ENCODE measurements around the gene IL17RD. TPM values are rescaled to one million over a fixed set of nuclear protein-coding genes. Genes with fewer than 3 reads are reported as not detected.

IL17RD gene
- polyA plus RNA-seq, 1 experiment: 1.4 TPM

DNA sequence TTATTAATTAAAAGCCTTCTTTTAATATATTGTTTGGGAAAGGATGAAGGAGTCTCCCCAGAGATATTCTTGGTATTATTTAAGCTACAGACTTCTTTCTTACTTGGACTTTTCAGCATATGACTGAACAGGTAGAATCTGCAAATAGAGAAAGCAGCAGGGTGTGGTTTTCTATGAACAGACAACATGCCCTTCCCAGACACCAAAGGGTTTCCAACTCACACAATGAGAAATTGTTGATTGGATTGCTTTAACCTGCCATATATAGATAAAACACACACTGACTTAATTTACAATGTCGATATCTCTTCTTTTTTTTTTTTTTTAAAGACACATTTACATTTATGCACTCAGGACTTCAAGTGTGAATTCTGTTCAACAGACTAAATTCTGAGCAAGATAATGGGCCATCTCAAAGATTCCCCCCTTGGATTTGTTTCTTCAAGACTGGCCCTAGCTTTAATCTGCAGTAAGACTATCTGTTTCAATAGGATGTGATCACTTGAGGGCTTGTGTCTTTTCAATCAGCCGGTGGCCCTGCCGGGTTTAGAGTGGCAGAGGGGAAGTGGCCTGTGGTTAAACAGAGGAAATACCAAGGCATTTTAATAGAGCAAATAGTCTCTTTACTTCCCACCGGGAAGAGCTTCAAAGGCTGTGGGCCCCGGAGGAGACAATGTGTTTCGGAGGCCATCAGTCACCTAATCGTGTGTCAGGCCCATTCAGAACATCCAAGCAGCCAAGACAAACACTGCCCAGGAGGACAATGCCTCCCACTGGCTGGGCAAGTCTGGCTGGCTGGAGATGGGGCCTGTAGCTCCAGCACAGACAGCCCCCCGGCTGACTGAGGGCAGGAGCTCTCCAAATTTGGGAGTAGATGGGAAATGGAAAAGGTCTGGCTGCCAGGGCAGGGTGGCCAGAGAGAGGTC, 6.1 kb downstream of the IL17RD start:
- Histone ChIP-seq H3K27me3 (ENCODE audit: control insufficient read depth, insufficient read depth, low read length) (peaks cover 37% of the 10 kb centered on the region), H3K27ac (ENCODE audit: low read depth, low read length) (no peak overlapping the region), H3K4me3 (ENCODE audit: low read depth, low read length) (no peak overlapping the region), H3K9me3 (ENCODE audit: control insufficient read depth, insufficient read depth, low read length) (no peaks in the 10 kb centered on the region)
- TF ChIP-seq, protein P1, sequence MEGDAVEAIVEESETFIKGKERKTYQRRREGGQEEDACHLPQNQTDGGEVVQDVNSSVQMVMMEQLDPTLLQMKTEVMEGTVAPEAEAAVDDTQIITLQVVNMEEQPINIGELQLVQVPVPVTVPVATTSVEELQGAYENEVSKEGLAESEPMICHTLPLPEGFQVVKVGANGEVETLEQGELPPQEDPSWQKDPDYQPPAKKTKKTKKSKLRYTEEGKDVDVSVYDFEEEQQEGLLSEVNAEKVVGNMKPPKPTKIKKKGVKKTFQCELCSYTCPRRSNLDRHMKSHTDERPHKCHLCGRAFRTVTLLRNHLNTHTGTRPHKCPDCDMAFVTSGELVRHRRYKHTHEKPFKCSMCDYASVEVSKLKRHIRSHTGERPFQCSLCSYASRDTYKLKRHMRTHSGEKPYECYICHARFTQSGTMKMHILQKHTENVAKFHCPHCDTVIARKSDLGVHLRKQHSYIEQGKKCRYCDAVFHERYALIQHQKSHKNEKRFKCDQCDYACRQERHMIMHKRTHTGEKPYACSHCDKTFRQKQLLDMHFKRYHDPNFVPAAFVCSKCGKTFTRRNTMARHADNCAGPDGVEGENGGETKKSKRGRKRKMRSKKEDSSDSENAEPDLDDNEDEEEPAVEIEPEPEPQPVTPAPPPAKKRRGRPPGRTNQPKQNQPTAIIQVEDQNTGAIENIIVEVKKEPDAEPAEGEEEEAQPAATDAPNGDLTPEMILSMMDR (IDR thresholded peaks at IDR 0.05; ENCODE audit: low read depth, low read length): no peak
- ChIA-PET POLR2A (no interaction called here), CTCF (no interaction called here)
- no peak for DNase-seq (ENCODE audit: low read depth, low spot score)

DNA sequence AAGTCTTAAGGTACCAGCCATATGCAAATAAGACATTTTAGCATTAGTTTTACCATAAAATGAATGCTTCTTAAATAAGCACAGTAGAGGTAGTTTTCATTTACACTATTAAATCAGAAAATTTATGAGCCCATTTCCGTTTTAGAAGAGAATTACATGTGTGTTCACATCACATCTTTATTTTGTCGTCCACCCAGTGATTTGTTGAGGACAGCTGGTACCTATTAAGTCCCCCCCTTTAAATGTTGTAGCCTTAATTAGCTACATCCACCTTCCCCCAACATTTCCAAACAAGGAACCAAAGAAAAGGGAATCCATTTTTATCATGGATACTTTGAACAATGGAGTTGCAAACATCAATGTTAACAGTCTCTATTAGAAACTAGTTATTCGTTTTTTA, 6.8 kb downstream of the IL17RD start:
- H3K27me3 ChIP-seq (ENCODE audit: control insufficient read depth, insufficient read depth, low read length): peaks cover 33% of the 10 kb centered on the region
- H3K27ac ChIP-seq (ENCODE audit: low read depth, low read length): no peak overlapping the region
- POLR2A ChIA-PET: no interaction called here
- no peaks in the 10 kb centered on the region for H3K9me3 ChIP-seq (ENCODE audit: control insufficient read depth, insufficient read depth, low read length)
- TF ChIP-seq, protein P1 (IDR thresholded peaks at IDR 0.05; ENCODE audit: low read depth, low read length): no peak
- no peak for DNase-seq (ENCODE audit: low read depth, low spot score)
- no peak overlapping the region for H3K4me3 ChIP-seq (ENCODE audit: low read depth, low read length)
- CTCF ChIA-PET: no interaction called here

DNA sequence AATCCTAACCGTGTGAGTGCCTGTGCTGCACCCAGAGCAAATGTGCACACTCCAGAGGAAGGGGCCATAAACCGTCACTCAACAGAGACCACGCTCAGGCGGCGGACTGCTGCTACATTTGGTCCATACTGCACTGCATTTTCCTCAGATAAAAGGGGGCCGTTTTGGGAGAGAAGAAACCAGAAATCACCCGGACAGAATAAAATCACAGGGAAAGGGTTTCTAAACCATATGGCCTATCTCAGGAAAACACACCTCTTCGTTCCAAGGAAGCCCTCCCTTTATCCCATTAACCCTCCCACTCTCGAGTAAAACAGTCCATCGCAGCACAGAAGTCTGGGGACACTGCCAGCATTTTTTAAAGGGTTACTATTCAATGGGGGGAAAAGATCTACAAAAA, 7.6 kb downstream of the IL17RD start:
- Histone ChIP-seq H3K9me3 (ENCODE audit: control insufficient read depth, insufficient read depth, low read length) (no peaks in the 10 kb centered on the region), H3K27me3 (ENCODE audit: control insufficient read depth, insufficient read depth, low read length) (peaks cover 26% of the 10 kb centered on the region), H3K27ac (ENCODE audit: low read depth, low read length) (no peak overlapping the region), H3K4me3 (ENCODE audit: low read depth, low read length) (no peak overlapping the region)
- ChIA-PET POLR2A (no interaction called here), CTCF (interaction anchor here (1.5 kb wide), 1 partner anchor 12 kb away, joined by 3 read pairs; no protein-coding TSS in a partner anchor)
- TF ChIP-seq, protein P1 (IDR thresholded peaks at IDR 0.05; ENCODE audit: low read depth, low read length): no peak
- no peak for DNase-seq (ENCODE audit: low read depth, low spot score)

DNA sequence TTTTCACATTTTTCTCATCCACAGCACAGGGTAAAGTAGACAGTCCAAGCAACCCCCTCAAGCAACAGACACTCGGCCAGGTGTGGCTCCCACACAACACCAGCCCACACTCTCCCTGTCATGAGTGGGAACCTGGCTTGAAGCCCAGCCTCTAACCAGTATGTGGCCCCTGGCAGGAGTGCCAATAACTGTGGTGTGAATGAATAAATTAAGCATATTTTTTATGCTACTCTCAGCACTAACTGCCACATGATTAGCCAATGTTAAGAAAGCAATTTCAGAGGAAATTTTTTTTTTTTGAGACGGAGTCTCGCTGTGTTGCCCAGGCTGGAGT, 9.9 kb downstream of the IL17RD start:
- H3K9me3 ChIP-seq (ENCODE audit: control insufficient read depth, insufficient read depth, low read length): no peaks in the 10 kb centered on the region
- ChIA-PET CTCF (no interaction called here), POLR2A (no interaction called here)
- no peak overlapping the region for H3K4me3 ChIP-seq (ENCODE audit: low read depth, low read length)
- DNase-seq (ENCODE audit: low read depth, low spot score): no peak
- peaks cover 8% of the 10 kb centered on the region for H3K27me3 ChIP-seq (ENCODE audit: control insufficient read depth, insufficient read depth, low read length)
- no peak overlapping the region for H3K27ac ChIP-seq (ENCODE audit: low read depth, low read length)
- TF ChIP-seq, protein P1 (IDR thresholded peaks at IDR 0.05; ENCODE audit: low read depth, low read length): no peak

DNA sequence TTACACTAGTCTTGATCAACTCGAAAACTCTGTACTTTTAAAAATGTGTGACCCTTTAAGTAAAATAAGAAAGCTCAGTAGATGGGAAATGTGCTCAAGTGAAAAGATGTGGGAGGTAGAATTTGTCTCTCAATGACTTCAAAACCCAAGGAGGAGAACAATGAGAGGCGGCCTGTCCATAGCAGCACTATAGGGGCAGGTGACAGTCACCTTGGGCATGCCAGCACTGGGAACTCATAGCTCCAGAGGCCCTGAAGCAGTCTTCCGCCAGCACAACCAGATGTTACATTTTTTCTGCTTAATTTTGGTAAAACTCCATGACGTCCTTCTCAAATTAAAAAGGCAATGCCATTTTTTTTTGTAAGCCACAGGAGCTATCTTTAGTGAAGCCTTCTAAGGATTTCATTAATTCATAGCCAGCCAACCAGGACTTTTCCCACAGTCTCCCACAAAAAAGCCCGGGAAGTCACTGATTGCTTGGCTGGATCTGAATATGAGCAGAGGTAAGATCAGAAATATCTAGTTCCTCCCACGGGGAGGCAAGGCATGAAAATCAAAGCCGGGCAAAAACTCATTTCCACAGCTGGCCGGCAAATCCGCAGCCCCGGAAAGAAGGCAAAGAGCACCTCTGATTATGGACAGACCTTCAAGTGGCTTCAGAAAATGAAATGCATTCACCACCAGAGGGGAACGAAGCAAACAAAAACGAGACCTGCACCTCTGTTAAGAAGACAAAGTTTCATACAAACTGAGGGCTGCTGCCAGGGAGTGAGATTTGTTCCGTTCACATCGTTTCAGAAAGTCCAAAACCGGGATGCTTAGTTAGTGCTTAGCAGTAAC, 10.5 kb downstream of the IL17RD start:
- Histone ChIP-seq H3K27ac (ENCODE audit: low read depth, low read length) (no peak overlapping the region), H3K4me3 (ENCODE audit: low read depth, low read length) (no peak overlapping the region), H3K27me3 (ENCODE audit: control insufficient read depth, insufficient read depth, low read length) (peaks cover 3% of the 10 kb centered on the region), H3K9me3 (ENCODE audit: control insufficient read depth, insufficient read depth, low read length) (no peaks in the 10 kb centered on the region)
- ChIA-PET CTCF (interaction anchor here (1.0 kb wide), 1 partner anchor 14 kb away, joined by 4 read pairs; no protein-coding TSS in a partner anchor), POLR2A (no interaction called here)
- TF ChIP-seq, protein P1 (IDR thresholded peaks at IDR 0.05; ENCODE audit: low read depth, low read length): no peak
- DNase-seq (ENCODE audit: low read depth, low spot score): no peak

All from AG04450 (cell line).